Aorta (tissue), 5 donors: ENCODE measurements around the gene CISTR. TPM values are rescaled to one million over a fixed set of nuclear protein-coding genes. Genes with fewer than 3 reads are reported as not detected.
"Not testable (repeated sequence)": the region's sequence is repeated elsewhere in the genome, so short reads cannot be mapped to it uniquely, and the experiment has no call there.

ENCODE experiments used
- ATAC-seq: fragments of 200-7000 bp; cut with Tn5 transposase; one replicate; pipeline ENCODE4 v1.9.1; 2022; ENCODE audit warnings: moderate library complexity; ENCODE audit not compliant: low FRiP score
- DNase-seq, 2 donors: peaks; one replicate each; pipeline ENCODE4 v3.0.0-alpha.2; 2020
- H3K27ac ChIP-seq, 2 donors: one replicate each; pipeline ENCODE4 v1.5.1; 2013; ENCODE audit warnings: low read length in 2 of 2, mild to moderate bottlenecking in 2 of 2, moderate library complexity in 2 of 2, control low read depth in 1 of 2, inconsistent platforms in 1 of 2, low read depth in 1 of 2
- H3K27me3 ChIP-seq, 2 donors: one replicate each; pipeline ENCODE4 v1.6.1; 2013; ENCODE audit warnings: control low read depth in 1 of 2, low read length in 1 of 2, mild to moderate bottlenecking in 1 of 2, moderate library complexity in 1 of 2; ENCODE audit not compliant: insufficient read depth in 2 of 2, control insufficient read depth in 1 of 2
- H3K36me3 ChIP-seq, 2 donors: one replicate each; pipeline ENCODE4 v1.6.1; 2013; ENCODE audit warnings: control low read depth in 1 of 2, low read length in 1 of 2, mild to moderate bottlenecking in 1 of 2; ENCODE audit not compliant: insufficient read depth in 2 of 2, control insufficient read depth in 1 of 2
- H3K4me1 ChIP-seq, 2 donors: one replicate each; pipeline ENCODE4 v1.6.1; 2013; ENCODE audit warnings: low read length in 2 of 2, control low read depth in 1 of 2, mild to moderate bottlenecking in 1 of 2, moderate library complexity in 1 of 2; ENCODE audit not compliant: insufficient read depth in 2 of 2, control insufficient read depth in 1 of 2
- H3K4me3 ChIP-seq, 2 donors: one replicate each; pipeline ENCODE4 v1.5.1; 2013; ENCODE audit warnings: low read length in 2 of 2, control low read depth in 1 of 2, mild to moderate bottlenecking in 1 of 2
- H3K9me3 ChIP-seq: one replicate; pipeline ENCODE4 v1.6.1; 2013; ENCODE audit warnings: mild to moderate bottlenecking, low read length; ENCODE audit not compliant: control insufficient read depth
- WGBS, 2 donors: extraction: QIAGEN DNeasy Blood & Tissue Kit; methylation state at CpG; one replicate each; pipeline ENCODE4 v1.1.7; 2013; 5-methylcytosine and 5-hydroxymethylcytosine counted together
- intact Hi-C, 2 donors: fragments of 100-400 bp; cut with DNase I; formaldehyde crosslinking; loops; one replicate each; pipeline versions ENCODE4 v1.14.2 to v1.15.0; 2022
- polyA plus RNA-seq, 2 donors: library from polyadenylated mRNA; stranded (reverse); fragments of 200-250 nt; gene quantifications; one replicate each; pipeline ENCODE4 v1.2.3, GENCODE V29; 2013
- total RNA-seq, 2 donors: library from RNA; stranded (reverse); fragmentation: NEBNext Ultra II Directional; extraction: Animal tissue kit (Norgen Biotek cat#: 25700); gene quantifications; one replicate each; pipeline ENCODE4 v1.2.1, GENCODE V29; 2021
- donor health status: healthy with polysubstance abuse.
- donor health status: Bipolar disorder and iron deficiency.
- donor health status: DM: no; HTN: no; CAD: no.
- donor health status: DM: no; HTN: no; CAD: no.
- donor health status: DM: yes; HTN: yes; CAD: no.

The CISTR gene
- total and polyA plus RNA-seq, 4 donors = not detected

- WGBS, 2 donors = 72 to 73% methylated on average over 8 of the region's 8 CpGs
- Histone ChIP-seq H3K9me3 (no peaks in the 10 kb centered on the region), H3K36me3 (no peaks in the 10 kb centered on the region), H3K27ac (no peak overlapping the region), H3K4me3 (no peak overlapping the region), H3K4me1 (no peaks in the 10 kb centered on the region), H3K27me3 (no peaks in the 10 kb centered on the region)
- ATAC-seq (no peak), DNase-seq (no peak)
- intact Hi-C loops = no loop called here
Observed at GRCh38 chr12:53782093-53782703, 30.4 kb upstream of the CISTR start.

- no peak for ATAC-seq
- H3K27me3 ChIP-seq = no peaks in the 10 kb centered on the region
Observed at GRCh38 chr12:53781228-53781801, 29.5 kb upstream of the CISTR start.

GRCh38 chr12:53780323-53780722 lies 28.5 kb upstream of the CISTR start:
- no peak for ATAC-seq
- Histone ChIP-seq H3K4me1 (no peaks in the 10 kb centered on the region), H3K27ac (no peak overlapping the region), H3K36me3 (no peaks in the 10 kb centered on the region), H3K4me3 (no peak overlapping the region), H3K27me3 (no peaks in the 10 kb centered on the region), H3K9me3 (no peaks in the 10 kb centered on the region)
- no peak for DNase-seq
- 88 to 93% methylated on average over 3 of the region's 3 CpGs for WGBS, 2 donors
- intact Hi-C loops = no loop called here

More at GRCh38 chr12:53781228-53781801, 29.5 kb upstream of the CISTR start:
- Histone ChIP-seq H3K4me1 (no peaks in the 10 kb centered on the region), H3K9me3 (no peaks in the 10 kb centered on the region), H3K36me3 (no peaks in the 10 kb centered on the region), H3K27ac (no peak overlapping the region), H3K4me3 (no peak overlapping the region)
- intact Hi-C loops = no loop called here
- DNase-seq = no peak
- 21 to 27% methylated on average over 5 of the region's 5 CpGs for WGBS, 2 donors

- 93 to 96% methylated on average over 7 of the region's 7 CpGs for WGBS, 2 donors
- ATAC-seq, H3K27ac ChIP-seq, H3K9me3 ChIP-seq, H3K36me3 ChIP-seq, DNase-seq, H3K4me1 ChIP-seq, intact Hi-C loops, H3K4me3 ChIP-seq, H3K27me3 ChIP-seq: not testable (repeated sequence)
Observed at GRCh38 chr12:53779679-53780078, 27.9 kb upstream of the CISTR start.

GRCh38 chr12:53777936-53778644 lies 26.3 kb upstream of the CISTR start:
- DNase-seq (no peak), ATAC-seq (no peak)
- H3K36me3 ChIP-seq = no peaks in the 10 kb centered on the region
- no peaks in the 10 kb centered on the region for H3K4me1 ChIP-seq
- no peak overlapping the region for H3K4me3 ChIP-seq
- intact Hi-C loops = no loop called here
- 81 to 82% methylated on average over 4 of the region's 4 CpGs for WGBS, 2 donors
- no peaks in the 10 kb centered on the region for H3K9me3 ChIP-seq
- H3K27me3 ChIP-seq = no peaks in the 10 kb centered on the region
- no peak overlapping the region for H3K27ac ChIP-seq

GRCh38 chr12:53777412-53777811 lies 25.6 kb upstream of the CISTR start:
- Histone ChIP-seq H3K27me3 (no peaks in the 10 kb centered on the region), H3K9me3 (no peaks in the 10 kb centered on the region), H3K4me3 (no peak overlapping the region), H3K27ac (no peak overlapping the region), H3K36me3 (no peaks in the 10 kb centered on the region), H3K4me1 (no peaks in the 10 kb centered on the region)
- DNase-seq (no peak), ATAC-seq (no peak)
- intact Hi-C loops = no loop called here
- WGBS, 2 donors = 75 to 83% methylated on average over 2 of the region's 2 CpGs

- H3K9me3 ChIP-seq = no peaks in the 10 kb centered on the region
- ATAC-seq = no peak
- no peaks in the 10 kb centered on the region for H3K4me1 ChIP-seq
- 92 to 95% methylated on average over 1 of the region's 1 CpG for WGBS, 2 donors
- no peaks in the 10 kb centered on the region for H3K36me3 ChIP-seq
- no peaks in the 10 kb centered on the region for H3K27me3 ChIP-seq
- no peak for DNase-seq
- H3K27ac ChIP-seq = no peak overlapping the region
- H3K4me3 ChIP-seq = no peak overlapping the region
- intact Hi-C loops = no loop called here
Observed at GRCh38 chr12:53776872-53777271, 25.1 kb upstream of the CISTR start.

GRCh38 chr12:53775478-53776145 lies 23.8 kb upstream of the CISTR start:
- Histone ChIP-seq H3K36me3 (no peaks in the 10 kb centered on the region), H3K27ac (no peak overlapping the region), H3K4me1 (no peaks in the 10 kb centered on the region), H3K9me3 (no peaks in the 10 kb centered on the region), H3K4me3 (no peak overlapping the region), H3K27me3 (no peaks in the 10 kb centered on the region)
- no peak for DNase-seq
- ATAC-seq = peak; percentile 81
- WGBS, 2 donors = 17% methylated on average over 6 of the region's 6 CpGs
- intact Hi-C loops = no loop called here
